ENCODE results near the gene ZNF274.

The ZNF274 gene

DNA sequence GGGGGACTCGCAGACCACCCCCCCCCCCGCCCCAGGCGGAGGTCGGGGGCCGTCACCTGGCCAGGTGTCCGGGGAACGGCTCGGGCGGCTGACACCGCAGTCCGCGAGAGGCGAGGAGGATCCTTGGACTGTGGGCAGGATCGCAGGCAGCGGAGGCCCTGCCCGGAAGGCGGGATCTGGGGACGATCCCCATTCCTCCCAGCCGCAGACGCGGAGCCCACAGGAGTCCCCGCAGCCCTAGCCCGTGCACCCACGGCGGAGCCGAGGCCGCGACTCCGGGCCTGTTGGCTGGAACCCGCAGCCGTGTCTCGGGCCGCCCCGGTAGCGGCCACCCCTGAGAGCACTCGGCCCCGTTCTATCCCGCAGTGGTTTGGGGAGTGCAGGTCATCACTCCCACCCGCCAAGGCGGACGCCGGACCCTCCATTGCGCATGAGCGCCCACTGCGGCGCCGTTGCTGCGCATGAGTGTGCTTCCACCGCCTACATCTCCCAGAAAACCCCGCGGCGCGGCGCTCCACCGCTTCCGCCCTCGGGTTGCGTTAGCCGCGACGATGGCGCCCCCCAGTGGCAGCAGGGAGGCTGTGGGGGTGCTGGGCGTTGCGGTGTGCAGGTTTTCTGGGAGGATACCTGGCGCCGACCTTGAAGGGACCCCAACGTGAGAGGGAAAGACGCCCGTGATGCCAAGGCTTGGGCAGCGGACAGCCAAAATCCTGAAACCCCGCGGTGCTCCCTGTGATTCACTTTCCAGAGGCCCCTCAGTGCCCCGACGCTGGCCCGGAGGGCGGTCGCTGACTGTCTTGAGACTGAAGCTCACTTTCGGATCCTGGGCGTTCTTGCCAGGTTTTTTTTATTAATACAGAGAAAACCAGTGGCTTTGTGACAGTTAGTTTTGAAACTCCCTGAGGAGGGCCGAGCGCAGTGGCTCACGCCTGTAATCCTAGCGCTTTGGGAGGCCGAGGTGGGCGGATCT lies 27.9 kb upstream of the ZNF274 start:
- Histone ChIP-seq H3K27ac (peak overlapping the region; percentile 94 to 98), H3K4me3 (peak overlapping the region; percentile 80)
- TF ChIP-seq, protein P1, sequence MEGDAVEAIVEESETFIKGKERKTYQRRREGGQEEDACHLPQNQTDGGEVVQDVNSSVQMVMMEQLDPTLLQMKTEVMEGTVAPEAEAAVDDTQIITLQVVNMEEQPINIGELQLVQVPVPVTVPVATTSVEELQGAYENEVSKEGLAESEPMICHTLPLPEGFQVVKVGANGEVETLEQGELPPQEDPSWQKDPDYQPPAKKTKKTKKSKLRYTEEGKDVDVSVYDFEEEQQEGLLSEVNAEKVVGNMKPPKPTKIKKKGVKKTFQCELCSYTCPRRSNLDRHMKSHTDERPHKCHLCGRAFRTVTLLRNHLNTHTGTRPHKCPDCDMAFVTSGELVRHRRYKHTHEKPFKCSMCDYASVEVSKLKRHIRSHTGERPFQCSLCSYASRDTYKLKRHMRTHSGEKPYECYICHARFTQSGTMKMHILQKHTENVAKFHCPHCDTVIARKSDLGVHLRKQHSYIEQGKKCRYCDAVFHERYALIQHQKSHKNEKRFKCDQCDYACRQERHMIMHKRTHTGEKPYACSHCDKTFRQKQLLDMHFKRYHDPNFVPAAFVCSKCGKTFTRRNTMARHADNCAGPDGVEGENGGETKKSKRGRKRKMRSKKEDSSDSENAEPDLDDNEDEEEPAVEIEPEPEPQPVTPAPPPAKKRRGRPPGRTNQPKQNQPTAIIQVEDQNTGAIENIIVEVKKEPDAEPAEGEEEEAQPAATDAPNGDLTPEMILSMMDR (IDR thresholded peaks at IDR 0.05) = peak; percentile 97
- peak; percentile 96 for DNase-seq (ENCODE audit: low spot score)

GRCh38 chr19:58157045-58157728 lies 25.7 kb upstream of the ZNF274 start:
- Histone ChIP-seq H3K4me3 (no peak overlapping the region), H3K27ac (no peak overlapping the region)
- TF ChIP-seq, protein P1 (IDR thresholded peaks at IDR 0.05) = no peak
- DNase-seq (ENCODE audit: low spot score) = no peak

DNA sequence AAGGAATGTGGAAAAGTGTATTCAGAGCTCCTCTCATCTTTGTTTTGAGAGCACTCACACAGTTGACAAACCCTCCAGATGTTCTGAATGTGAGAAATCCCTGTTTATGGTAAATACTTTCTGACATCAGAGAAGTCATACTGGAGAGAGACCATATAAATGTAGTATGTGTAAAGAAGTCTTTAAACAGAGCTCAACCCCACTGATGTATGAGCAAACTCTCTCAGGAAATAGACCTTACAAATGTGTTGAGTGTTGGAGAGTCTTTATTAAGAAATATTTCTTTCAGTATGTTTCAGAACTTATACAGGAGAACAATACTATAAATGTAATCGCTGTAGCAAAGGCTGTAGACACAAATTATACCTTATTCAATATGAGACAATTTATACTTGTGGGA lies 16.6 kb upstream of the ZNF274 start:
- Histone ChIP-seq H3K4me3 (no peak overlapping the region), H3K27ac (no peak overlapping the region)
- no peak for DNase-seq (ENCODE audit: low spot score)
- TF ChIP-seq, protein P1 (IDR thresholded peaks at IDR 0.05) = no peak

- Histone ChIP-seq H3K4me3 (no peak overlapping the region), H3K27ac (no peak overlapping the region)
- no peak for DNase-seq (ENCODE audit: low spot score)
Observed at GRCh38 chr19:58166708-58167280, 16.1 kb upstream of the ZNF274 start.

GRCh38 chr19:58170860-58171259 lies 12.0 kb upstream of the ZNF274 start:
- TF ChIP-seq, protein P1 (IDR thresholded peaks at IDR 0.05) = no peak

More at GRCh38 chr19:58166708-58167280, 16.1 kb upstream of the ZNF274 start:
- TF ChIP-seq, protein P1 (IDR thresholded peaks at IDR 0.05) = no peak

GRCh38 chr19:58181902-58182576 lies 822 bp upstream of the ZNF274 start:
- Histone ChIP-seq H3K27ac (peak overlapping the region; percentile 89 to 98), H3K4me3 (peak overlapping the region; percentile 98)
- DNase-seq (ENCODE audit: low spot score) = peak; percentile 57
- TF ChIP-seq, protein P1 (IDR thresholded peaks at IDR 0.05) = no peak

More at GRCh38 chr19:58170860-58171259, 12.0 kb upstream of the ZNF274 start:
- no peak overlapping the region for H3K27ac ChIP-seq
- no peak overlapping the region for H3K4me3 ChIP-seq
- DNase-seq (ENCODE audit: low spot score) = no peak

Data from coronary artery (tissue), 2 donors.